Measurements from ENCODE around the gene RAP1B.

GRCh38 chr12:68673788-68674187 is 63.1 kb downstream of the RAP1B start:
- TF ChIP-seq POLR2AphosphoS5 (IDR thresholded peaks at IDR 0.05) (no peak), CTCF (IDR thresholded peaks at IDR 0.05) (no peak), POLR2A (IDR thresholded peaks at IDR 0.05; ENCODE audit: low read depth) (no peak), EP300 (IDR thresholded peaks at IDR 0.05) (no peak)

Measured in esophagus muscularis mucosa (tissue), 4 donors.